Transverse colon (tissue), 4 donors: ENCODE results near the gene NEK4. TPM values are rescaled to one million over a fixed set of nuclear protein-coding genes. Genes with fewer than 3 reads are reported as not detected.

Source experiments
- DNase-seq: peaks from one replicate; pipeline ENCODE4 v3.0.0-alpha.2; 2019
- H3K27ac ChIP-seq, 4 donors: fragments of 200-600 bp; sonication (generic); 2 replicates each; pipeline ENCODE4 v1.5.1; 2016 to 2018; ENCODE audit warnings: inconsistent platforms in 4 of 4
- H3K27me3 ChIP-seq: fragments of 200-600 bp; sonication (generic); 2 replicates; pipeline ENCODE4 v1.5.1; 2017; ENCODE audit warnings: inconsistent platforms
- H3K36me3 ChIP-seq, 4 donors: fragments of 200-600 bp; sonication (generic); 2 replicates each; pipeline ENCODE4 v1.5.1; 2017 to 2019; ENCODE audit warnings: inconsistent platforms in 4 of 4
- H3K4me1 ChIP-seq, 4 donors: fragments of 200-600 bp; sonication (generic); 2 replicates each; pipeline ENCODE4 v1.5.1; 2017 to 2020; ENCODE audit warnings: inconsistent platforms in 4 of 4
- H3K4me3 ChIP-seq, 4 donors: fragments of 200-600 bp; sonication (generic); 1 replicate in 1 of 4; 2 replicates in 3 of 4; pipeline versions ENCODE4 v1.5.1 to v1.6.1; 2017 to 2019; ENCODE audit warnings: inconsistent platforms in 4 of 4
- H3K9me3 ChIP-seq, 2 donors: fragments of 200-600 bp; sonication (generic); 2 replicates each; pipeline ENCODE4 v1.5.1; 2017 to 2019; ENCODE audit warnings: inconsistent platforms in 2 of 2
- EP300 ChIP-seq: sonication (generic); formaldehyde crosslinking; IDR thresholded peaks from one replicate; pipeline ENCODE4 v1.6.1; 2017; ENCODE audit warnings: antibody characterized with exemption, low read depth
- POLR2A ChIP-seq: fragments of 450-650 bp; IDR thresholded peaks from one replicate; pipeline ENCODE4 v1.6.1; 2016; ENCODE audit warnings: antibody characterized with exemption, mild to moderate bottlenecking, moderate library complexity
- POLR2AphosphoS5 ChIP-seq, 3 donors: sonication (generic); formaldehyde crosslinking; IDR thresholded peaks; one replicate each; pipeline ENCODE4 v1.6.1; 2016; ENCODE audit warnings: antibody characterized with exemption in 3 of 3
- WGBS, 2 donors: methylation state at CpG; one replicate each; pipeline ENCODE4 v1.1.5; 2018; ENCODE audit warnings: low coverage in 1 of 2; 5-methylcytosine and 5-hydroxymethylcytosine counted together
- in situ Hi-C, 4 donors: fragments of 200-750 bp; cut with MboI; loops; one replicate each; pipeline versions ENCODE4 v1.15.0 to v1.15.1; 2017; ENCODE audit warnings: low sequenced_read_pairs in 3 of 4, low pct_ligation_motif_present in 1 of 4, low pct_unique_long_range_greater_than_20kb in 1 of 4
- intact Hi-C: fragments of 100-400 bp; cut with DNase I; formaldehyde crosslinking; loops from one replicate; pipeline ENCODE4 v1.15.1; 2023; ENCODE audit warnings: low total_unique reads
- total RNA-seq, 4 donors: library from RNA; depleted of rRNA; stranded (reverse); fragments of >200 nt; gene quantifications; one replicate each; pipeline ENCODE4 v1.1.0, GENCODE V29; 2016
- TF ChIP-seq, protein P1 (sequence below), 5 experiments: fragments of 200-600 bp in 3 of 5; fragments of 450-650 bp in 2 of 5; sonication (generic) in 3 of 5; IDR thresholded peaks; 1 replicate in 2 of 5; 2 replicates in 3 of 5; pipeline ENCODE4 v1.5.1; 2016 to 2017; ENCODE audit warnings: antibody characterized with exemption in 5 of 5, inconsistent platforms in 3 of 5, mild to moderate bottlenecking in 2 of 5, moderate library complexity in 1 of 5

Gene NEK4
- total RNA-seq, 4 donors from 2014 or later, result 14.6 to 35.0 (median 22.1) TPM

DNA sequence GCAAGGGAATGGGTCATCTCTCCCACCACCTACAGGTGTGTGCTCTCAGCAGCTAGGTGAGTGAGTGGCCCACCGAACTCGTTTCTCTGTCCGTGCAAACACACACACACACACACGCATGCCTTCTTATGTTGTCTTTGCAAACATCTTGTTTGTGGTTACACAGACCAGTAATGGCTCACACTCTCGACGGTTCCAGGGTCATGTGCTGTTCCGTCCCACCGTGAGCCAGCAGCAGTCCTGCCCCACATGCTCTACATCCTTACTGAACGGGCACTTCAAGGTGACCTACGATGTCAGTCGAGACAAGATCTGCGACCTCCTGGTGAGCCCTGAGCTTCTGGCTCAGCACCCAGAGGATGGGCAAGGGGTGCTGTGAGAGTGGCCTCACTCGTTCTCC is 11.0 kb upstream of the NEK4 start:
- in situ Hi-C loops, result no loop called here
- no peak overlapping the region for H3K4me3 ChIP-seq
- H3K4me1 ChIP-seq, result no peaks in the 10 kb centered on the region
- no peaks in the 10 kb centered on the region for H3K27me3 ChIP-seq
- 63 to 81% methylated on average over 5 to 13 of the region's 13 CpGs for WGBS, 2 donors
- intact Hi-C loops, result no loop called here
- no peak overlapping the region for H3K27ac ChIP-seq
- H3K9me3 ChIP-seq, result no peaks in the 10 kb centered on the region
- H3K36me3 ChIP-seq, result no peaks in the 10 kb centered on the region
- no peak for TF ChIP-seq POLR2AphosphoS5 (IDR thresholded peaks at IDR 0.05)
- no peak for TF ChIP-seq POLR2A
- TF ChIP-seq, protein P1, sequence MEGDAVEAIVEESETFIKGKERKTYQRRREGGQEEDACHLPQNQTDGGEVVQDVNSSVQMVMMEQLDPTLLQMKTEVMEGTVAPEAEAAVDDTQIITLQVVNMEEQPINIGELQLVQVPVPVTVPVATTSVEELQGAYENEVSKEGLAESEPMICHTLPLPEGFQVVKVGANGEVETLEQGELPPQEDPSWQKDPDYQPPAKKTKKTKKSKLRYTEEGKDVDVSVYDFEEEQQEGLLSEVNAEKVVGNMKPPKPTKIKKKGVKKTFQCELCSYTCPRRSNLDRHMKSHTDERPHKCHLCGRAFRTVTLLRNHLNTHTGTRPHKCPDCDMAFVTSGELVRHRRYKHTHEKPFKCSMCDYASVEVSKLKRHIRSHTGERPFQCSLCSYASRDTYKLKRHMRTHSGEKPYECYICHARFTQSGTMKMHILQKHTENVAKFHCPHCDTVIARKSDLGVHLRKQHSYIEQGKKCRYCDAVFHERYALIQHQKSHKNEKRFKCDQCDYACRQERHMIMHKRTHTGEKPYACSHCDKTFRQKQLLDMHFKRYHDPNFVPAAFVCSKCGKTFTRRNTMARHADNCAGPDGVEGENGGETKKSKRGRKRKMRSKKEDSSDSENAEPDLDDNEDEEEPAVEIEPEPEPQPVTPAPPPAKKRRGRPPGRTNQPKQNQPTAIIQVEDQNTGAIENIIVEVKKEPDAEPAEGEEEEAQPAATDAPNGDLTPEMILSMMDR (IDR thresholded peaks at IDR 0.05), result no peak
- TF ChIP-seq EP300, result no peak
- peak; percentile 3 for DNase-seq

DNA sequence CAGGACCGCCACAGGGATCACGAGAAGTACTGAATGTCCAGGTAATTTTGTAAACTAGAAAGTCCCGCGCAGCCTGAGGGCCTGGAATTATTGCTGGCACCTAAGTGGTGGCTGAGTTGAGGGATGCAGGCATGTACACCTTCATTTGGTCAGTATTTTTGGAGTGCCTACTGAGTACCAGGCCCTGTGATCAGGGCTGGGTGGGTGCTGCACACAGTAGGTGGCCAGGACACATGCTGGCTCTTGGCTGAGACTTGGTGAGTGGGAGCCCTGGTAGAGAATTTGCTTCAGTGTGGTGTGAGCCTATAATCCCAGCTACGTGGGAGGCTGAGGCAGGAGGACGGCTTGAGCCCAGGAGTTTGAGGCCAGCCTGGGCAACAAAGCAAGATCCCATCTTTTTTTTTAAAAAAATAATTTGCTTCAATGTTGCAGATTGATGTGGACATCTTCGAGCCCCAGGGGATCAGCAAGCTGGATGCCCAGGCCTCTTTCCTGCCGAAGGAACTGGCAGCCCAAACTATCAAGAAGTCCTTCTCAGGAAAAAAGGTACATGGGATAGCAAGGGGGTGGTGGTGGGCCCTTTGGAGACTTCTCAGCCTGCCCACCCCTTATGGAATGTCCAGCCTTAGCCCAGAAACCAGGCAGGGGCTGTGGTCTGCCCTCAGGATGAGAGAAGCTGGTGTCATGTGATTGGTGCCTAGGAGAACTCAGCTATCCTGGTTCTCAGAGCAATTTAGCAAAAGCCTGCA is 9.3 kb upstream of the NEK4 start:
- H3K9me3 ChIP-seq, result no peaks in the 10 kb centered on the region

DNA sequence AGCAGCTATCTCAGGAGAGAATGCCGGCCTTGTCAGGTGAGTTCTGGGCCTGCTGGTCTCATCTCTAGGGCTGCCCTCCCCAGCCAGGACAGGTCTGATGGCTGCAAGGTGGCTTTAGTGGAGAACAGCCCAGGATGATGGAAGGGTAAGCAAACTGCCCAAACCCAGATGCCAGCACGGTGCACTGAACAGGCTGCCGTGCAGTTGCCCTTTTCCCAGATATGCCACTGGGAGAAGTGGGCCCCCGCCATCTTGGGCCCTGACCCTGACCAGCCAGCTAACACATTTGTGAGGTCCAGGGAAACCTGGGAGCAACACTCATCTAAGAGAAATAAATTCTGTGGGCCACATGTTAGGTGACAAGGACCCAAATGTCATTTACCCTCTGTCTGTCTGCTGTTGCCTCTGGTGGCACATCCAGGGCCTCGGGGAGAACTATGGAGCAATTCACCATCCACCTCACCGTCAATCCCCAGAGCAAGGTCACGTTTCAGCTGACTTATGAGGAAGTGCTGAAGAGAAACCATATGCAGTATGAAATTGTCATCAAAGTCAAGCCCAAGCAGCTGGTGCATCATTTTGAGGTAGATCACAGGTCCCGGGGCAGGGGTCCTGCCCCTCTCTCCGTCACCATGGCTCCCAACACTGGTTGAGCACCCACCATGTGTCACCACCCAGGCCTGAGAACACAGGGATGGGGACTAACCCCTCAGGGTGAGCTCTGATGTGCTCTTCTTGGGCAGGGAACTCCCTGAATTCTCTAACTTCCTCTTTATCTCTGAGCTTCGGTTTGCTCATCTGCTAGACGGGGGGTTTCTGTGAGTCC is 8.5 kb upstream of the NEK4 start:
- no peak overlapping the region for H3K4me3 ChIP-seq
- peaks cover 0 to 2% (median 0%) of the 10 kb centered on the region in 4 donors for H3K4me1 ChIP-seq
- H3K27ac ChIP-seq, result no peak overlapping the region
- in situ Hi-C loops, result no loop called here
- H3K27me3 ChIP-seq, result no peaks in the 10 kb centered on the region
- no peak for DNase-seq
- no peaks in the 10 kb centered on the region for H3K36me3 ChIP-seq
- 82% methylated on average over 11 of the region's 11 CpGs; no CpG with 5 or more reads in 1 of the 2 donors for WGBS, 2 donors
- intact Hi-C loops, result no loop called here
- TF ChIP-seq EP300 (no peak), POLR2A (no peak), POLR2AphosphoS5 (IDR thresholded peaks at IDR 0.05) (no peak)
- TF ChIP-seq, protein P1 (IDR thresholded peaks at IDR 0.05), result no peak
- H3K9me3 ChIP-seq, result no peaks in the 10 kb centered on the region

More for the DNA sequence above, 9.3 kb upstream of the NEK4 start:
- TF ChIP-seq POLR2AphosphoS5 (IDR thresholded peaks at IDR 0.05) (no peak), EP300 (no peak), POLR2A (no peak)
- TF ChIP-seq, protein P1 (IDR thresholded peaks at IDR 0.05), result no peak
- 86% methylated on average over 8 of the region's 8 CpGs; no CpG with 5 or more reads in 1 of the 2 donors for WGBS, 2 donors
- DNase-seq, result peak; percentile 3
- intact Hi-C loops, result no loop called here
- in situ Hi-C loops, result no loop called here
- Histone ChIP-seq H3K4me1 (peaks cover 0 to 2% (median 0%) of the 10 kb centered on the region in 4 donors), H3K36me3 (no peaks in the 10 kb centered on the region), H3K27ac (no peak overlapping the region), H3K27me3 (no peaks in the 10 kb centered on the region), H3K4me3 (no peak overlapping the region)
